ENCODE results near the gene CD151. TPM values are rescaled to one million over a fixed set of nuclear protein-coding genes. Genes with fewer than 3 reads are reported as not detected.

CD151 gene
- total RNA-seq, 1 donor from 2014 or later, result 181 TPM

DNA sequence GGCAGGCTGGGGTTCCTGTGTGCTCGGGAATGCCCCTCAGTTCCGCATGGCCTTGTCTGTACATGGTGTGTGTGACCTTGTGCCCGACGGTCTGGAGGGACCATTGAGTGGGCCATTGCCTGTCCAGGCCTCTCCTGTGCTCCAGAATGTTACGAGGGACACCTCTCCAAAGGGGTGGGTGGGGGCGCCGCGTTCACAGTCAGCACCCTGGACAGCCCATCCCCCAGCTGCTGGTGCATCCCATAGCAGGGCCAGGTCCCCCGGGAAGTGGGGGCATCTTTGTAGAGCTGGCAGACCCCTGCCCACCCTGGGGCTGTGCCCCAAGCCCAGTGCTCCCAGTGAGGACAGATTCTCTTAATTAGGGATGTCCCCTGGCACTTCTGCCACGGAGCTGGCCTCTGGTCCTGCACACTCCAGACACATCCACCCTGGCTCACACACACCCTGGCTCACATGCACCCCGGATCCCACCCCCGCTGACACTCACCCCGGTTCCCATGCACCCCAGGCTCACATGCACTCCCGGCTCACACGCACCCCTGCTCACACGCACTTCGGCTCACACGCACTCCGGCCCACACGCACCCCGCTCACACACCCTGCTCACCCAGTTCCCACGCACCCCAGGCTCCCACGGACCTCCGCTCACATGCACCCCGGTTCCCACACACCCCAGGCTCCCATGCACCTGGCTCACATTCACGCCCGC is 25.5 kb downstream of the CD151 start:
- DNase-seq, result no peak

DNA sequence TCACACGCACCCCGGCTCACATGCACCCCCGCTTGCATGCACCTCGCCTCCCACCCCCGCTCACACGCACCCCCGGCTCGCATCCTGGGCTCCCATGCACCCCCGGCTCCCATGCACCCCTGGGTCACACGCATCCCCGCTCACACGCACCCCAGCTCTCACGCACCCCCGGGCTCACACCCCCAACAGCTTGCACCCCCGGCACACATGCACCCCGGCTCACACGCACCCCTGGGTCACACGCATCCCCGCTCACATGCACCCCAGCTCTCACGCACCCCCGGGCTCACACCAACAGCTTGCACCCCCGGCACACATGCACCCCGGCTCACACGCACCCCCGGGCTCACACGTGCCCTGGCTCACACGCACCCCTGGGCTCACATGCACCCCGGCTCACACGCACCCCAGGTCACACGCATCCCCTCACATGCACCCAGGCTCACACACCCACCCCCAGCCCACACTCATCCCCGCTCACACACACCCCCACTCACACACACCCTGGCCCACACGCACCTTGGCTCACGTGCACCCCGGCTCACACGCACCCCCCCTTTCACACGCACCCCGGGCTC is 26.1 kb downstream of the CD151 start:
- DNase-seq, result no peak

GRCh38 chr11:859394-860131 is 26.8 kb downstream of the CD151 start:
- peak; percentile 88 for DNase-seq

DNA sequence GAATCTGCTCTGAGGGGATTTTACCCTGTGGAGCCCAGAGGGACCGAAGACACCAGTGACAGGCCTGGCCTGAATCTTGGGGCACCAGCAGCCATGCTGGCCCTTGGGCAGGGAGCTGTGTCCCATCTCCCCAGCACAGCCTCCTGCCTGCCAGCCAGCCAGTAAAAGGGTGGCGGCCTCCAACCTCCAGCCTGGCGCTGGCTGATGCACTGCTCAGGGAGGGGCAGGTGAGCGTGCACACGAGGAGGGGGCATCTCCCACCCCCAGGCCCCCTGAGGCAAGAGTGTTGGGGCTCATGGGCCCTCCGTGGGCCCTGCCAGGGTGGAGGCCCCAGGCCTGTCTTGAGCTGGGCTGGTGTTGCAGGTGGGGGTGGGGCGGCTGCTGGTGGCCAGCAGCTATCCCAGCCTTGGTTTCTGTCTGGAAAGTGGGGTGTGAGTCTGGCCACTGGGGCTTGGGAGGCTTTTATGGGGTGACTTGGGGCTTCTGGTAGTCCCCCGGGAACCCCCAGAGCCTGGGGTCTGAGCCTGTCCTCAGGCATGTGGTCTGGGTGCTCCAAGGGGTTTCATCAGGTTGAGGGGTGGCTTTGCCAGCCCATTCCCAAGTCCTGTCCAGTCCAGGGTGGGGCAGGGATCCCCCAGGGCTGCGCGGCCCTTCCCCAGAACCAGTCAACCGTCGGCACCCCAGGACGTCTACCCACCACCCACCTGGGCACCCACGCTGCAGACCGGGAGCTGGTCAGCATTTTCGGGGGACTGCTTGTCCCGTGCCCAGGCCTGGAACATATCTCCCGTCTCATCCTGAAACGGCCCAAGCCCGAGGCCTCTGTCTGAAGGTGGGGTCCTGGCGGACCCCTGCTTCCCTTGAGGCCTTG is 27.7 kb downstream of the CD151 start:
- no peak for DNase-seq

GRCh38 chr11:861105-861479 is 28.3 kb downstream of the CD151 start:
- DNase-seq, result no peak

DNA sequence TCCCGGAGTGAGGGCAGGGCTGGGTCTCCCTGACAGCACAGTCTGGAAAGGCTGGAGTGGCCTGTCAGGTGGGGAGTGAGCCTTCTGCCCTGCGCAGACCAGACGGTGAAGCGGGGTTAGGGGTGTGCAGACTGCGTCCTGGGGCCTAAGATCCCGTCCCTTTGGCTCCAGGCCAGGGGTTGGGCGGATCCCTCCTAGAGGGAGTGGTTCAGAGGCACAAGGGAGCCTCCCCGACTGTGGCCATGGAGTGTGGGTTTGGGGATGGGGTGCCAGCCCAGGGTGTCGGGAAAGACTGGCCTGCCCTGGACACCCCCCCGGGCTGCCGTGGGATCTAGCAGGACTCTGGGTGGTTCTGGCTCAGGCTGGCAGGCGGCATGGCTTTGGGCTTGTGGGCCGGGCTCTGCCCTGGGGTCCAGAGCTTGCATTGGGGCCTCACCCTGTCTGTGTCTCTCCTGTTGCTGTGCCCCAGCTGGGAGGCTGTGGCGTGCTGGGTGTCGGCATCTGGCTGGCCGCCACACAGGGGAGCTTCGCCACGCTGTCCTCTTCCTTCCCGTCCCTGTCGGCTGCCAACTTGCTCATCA is 29.4 kb downstream of the CD151 start:
- peak; percentile 72 for DNase-seq

DNA sequence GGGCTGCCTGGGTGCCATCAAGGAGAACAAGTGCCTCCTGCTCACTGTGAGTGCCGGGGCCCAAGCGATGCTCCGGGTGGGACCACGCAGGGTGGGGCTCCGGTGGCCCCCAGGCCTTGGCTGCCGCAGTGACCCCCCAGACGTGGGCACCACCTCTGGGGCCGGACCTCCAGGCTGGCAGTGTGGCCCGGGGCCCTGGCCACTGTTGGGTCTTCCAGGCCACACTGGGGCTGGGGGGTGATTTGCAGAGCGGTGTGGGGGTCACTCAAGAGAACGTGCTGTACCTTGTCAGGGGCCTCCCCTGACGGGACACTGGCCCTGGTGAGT is 29.9 kb downstream of the CD151 start:
- no peak for DNase-seq

GRCh38 chr11:863023-863909 is 30.5 kb downstream of the CD151 start:
- DNase-seq, result no peak

DNA sequence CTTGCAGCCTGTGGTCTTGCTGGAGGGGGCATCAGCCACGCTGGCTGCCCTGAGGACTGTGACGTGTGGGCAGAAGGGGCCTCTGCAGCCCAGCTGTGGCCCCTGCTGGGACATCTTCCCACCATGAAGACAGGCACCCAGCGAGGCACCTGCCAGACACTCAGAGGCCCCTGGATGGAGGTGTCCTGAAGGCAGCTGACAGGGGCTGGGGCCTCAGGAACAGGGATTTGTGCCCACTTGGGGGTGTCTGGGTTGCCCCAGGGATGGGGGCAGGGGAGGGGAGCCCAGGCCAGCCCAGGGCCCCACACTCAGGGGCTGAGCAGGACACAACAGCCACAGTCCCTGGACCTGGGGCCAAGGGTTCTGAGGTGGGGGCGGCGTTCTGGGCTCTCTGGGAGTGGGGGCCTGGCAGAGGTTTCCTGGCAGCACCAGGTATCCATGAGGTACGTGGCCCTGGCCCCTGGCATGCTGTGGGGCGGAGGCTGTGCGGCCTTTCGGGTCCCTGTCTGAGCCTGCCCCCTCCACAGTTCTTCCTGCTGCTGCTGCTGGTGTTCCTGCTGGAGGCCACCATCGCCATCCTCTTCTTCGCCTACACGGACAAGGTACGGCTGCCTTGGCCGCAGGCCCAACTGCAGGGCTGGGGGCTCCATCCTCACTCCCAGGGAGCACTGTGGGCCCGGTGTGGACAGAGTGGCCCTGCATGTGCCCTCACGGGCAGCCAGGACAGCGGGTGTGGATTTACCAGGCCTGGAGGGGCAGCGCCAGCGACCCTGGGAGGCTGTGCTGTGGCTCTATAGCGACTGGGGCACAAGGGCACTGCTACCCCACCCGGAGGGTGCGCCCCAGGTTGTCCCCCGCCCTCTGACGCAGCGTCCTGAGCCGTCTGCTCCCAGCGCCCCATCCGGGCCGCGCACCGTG is 31.4 kb downstream of the CD151 start:
- no peak for DNase-seq

GRCh38 chr11:864898-865297 is 32.1 kb downstream of the CD151 start:
- no peak for DNase-seq

GRCh38 chr11:865462-866430 is 33.0 kb downstream of the CD151 start:
- no peak for DNase-seq

DNA sequence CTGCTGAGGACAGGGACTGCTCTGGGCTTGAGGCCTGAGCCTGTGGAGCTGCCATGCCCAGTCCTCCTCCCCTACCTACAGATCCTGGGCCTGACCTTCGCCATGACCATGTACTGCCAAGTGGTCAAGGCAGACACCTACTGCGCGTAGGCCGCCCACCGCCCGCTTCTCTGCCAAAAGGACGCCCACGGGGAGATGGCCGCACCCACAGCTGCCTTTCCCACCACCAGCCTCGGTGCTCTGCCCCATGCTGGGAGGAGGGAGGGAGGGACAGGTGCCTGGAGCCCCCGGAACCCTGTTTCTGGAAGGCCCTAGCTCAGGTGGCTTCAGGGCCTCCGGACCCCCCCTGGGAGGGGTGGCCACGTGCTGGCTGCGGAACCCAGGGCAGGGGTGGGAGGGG is 33.7 kb downstream of the CD151 start:
- no peak for DNase-seq

DNA sequence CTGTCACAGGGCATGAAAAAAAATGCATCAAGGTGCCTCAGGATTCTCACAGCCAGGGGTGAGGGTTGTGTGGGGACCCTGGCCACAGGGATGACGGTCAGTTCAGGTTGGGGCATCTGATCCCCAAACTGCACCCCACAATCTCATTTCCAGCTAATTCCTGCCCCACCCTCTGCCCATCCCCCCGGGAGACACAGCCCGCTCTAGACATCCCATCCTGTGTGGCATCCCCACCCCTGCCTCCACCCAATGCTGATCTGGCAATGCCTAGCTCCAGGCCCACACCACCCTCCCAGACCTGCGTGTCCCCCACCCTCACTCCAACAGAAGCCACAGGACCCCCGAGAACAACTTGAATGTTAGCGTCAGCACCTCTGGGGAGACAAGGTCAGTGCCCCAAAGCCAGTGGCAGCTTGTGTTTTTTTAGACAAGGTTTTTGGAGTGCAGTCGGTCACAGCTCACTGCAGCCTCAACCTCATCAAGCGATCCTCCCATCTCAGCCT is 35.2 kb downstream of the CD151 start:
- DNase-seq, result no peak

DNA sequence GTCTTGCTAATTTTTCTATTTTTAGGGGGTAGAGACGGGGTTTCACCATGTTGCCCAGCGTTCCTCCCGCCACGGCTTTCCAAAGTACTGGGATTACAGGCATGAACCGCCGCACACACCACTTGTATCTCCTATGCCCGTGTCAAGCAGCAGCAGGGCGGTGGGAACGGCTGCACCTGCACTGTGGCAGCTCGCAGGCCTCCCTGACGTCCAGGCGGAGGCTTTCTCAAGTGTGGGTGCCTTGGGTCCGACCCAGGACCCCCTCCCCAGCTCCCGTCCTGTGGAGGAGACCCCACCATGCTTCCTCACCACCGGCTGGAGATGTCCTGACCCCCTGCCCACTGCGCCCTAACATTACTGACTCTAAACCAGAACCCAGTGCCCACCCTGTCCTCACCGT is 35.6 kb downstream of the CD151 start:
- no peak for DNase-seq

GRCh38 chr11:868802-869201 is 36.0 kb downstream of the CD151 start:
- no peak for DNase-seq

GRCh38 chr11:869399-870126 is 36.8 kb downstream of the CD151 start:
- no peak for DNase-seq

DNA sequence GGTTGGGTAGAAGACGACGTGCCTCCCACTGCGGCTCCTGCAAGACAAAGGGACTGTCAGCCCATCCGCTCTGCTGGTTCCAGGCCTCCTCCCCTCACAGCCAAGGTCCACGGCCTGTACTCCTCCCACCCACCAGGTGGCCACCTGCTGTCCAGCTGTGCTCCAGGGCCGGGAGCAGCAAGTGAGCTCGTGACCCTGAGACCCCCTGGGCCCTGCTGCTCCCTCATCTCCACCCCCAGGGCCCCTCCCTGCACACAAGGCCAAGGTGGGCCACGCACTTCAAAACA is 37.3 kb downstream of the CD151 start:
- no peak for DNase-seq

- DNase-seq, result no peak
These were observed 37.7 kb downstream of the CD151 start for GRCh38 chr11:870418-870817.
